Measurements from ENCODE around the gene PDE4D.
"Not testable (repeated sequence)": the region's sequence is repeated elsewhere in the genome, so short reads cannot be mapped to it uniquely, and the experiment has no call there.

DNA sequence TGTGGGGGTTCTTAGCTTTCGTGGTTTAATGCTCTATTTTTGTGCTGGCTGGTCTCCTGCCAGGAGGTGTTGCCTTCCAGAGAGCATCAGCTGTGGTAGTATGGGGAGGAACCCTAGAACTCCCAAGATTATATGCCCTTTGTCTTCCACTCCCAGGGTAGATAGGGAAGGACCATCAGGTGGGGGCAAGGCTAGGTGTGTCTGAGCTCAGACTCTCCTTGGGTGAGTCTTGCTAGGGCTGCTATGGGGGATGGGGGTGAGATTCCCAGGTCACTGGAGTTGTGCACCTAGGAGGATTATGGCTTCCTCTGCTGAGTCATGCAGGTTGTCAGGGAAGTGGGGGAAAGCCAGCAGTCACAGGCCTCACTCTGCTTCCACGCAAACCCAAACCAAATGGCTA lies 584.8 kb downstream of the PDE4D start:
- not testable (repeated sequence) for TF ChIP-seq POLR2A (IDR thresholded peaks at IDR 0.05)
- TF ChIP-seq, protein P1, sequence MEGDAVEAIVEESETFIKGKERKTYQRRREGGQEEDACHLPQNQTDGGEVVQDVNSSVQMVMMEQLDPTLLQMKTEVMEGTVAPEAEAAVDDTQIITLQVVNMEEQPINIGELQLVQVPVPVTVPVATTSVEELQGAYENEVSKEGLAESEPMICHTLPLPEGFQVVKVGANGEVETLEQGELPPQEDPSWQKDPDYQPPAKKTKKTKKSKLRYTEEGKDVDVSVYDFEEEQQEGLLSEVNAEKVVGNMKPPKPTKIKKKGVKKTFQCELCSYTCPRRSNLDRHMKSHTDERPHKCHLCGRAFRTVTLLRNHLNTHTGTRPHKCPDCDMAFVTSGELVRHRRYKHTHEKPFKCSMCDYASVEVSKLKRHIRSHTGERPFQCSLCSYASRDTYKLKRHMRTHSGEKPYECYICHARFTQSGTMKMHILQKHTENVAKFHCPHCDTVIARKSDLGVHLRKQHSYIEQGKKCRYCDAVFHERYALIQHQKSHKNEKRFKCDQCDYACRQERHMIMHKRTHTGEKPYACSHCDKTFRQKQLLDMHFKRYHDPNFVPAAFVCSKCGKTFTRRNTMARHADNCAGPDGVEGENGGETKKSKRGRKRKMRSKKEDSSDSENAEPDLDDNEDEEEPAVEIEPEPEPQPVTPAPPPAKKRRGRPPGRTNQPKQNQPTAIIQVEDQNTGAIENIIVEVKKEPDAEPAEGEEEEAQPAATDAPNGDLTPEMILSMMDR (IDR thresholded peaks at IDR 0.05): not testable (repeated sequence)

All from right lobe of liver (tissue), 4 donors.